Esophagus squamous epithelium (tissue), 5 donors: ENCODE results near the gene EPHA1. TPM values are rescaled to one million over a fixed set of nuclear protein-coding genes. Genes with fewer than 3 reads are reported as not detected.

Experiments
- DNase-seq: peaks from one replicate; lab custom pipeline; 2025; lab: John Stamatoyannopoulos, UW
- H3K27ac ChIP-seq, 4 donors: fragments of 200-600 bp; sonication (generic); one replicate each; pipeline ENCODE4 v1.5.1; 2016 to 2019; ENCODE audit warnings: mild to moderate bottlenecking in 1 of 4
- H3K27me3 ChIP-seq, 4 donors: fragments of 200-600 bp; sonication (generic); 1 replicate in 3 of 4; 2 replicates in 1 of 4; pipeline versions ENCODE4 v1.5.1 to v1.6.0; 2017 to 2021; ENCODE audit warnings: antibody characterized with exemption in 1 of 4
- H3K36me3 ChIP-seq, 3 donors: fragments of 200-600 bp; sonication (generic); one replicate each; pipeline ENCODE4 v1.5.1; 2016 to 2019
- H3K4me1 ChIP-seq, 3 donors: fragments of 200-600 bp; sonication (generic); one replicate each; pipeline ENCODE4 v1.5.1; 2017 to 2019
- H3K4me3 ChIP-seq, 4 donors: fragments of 200-600 bp; sonication (generic); 1 replicate in 3 of 4; 2 replicates in 1 of 4; pipeline ENCODE4 v1.5.1; 2016 to 2019; ENCODE audit warnings: mild to moderate bottlenecking in 2 of 4, moderate library complexity in 1 of 4
- H3K9me3 ChIP-seq, 3 donors: fragments of 200-600 bp; sonication (generic); one replicate each; pipeline ENCODE4 v1.5.1; 2016 to 2019
- POLR2A ChIP-seq, 4 donors: fragments of 450-650 bp; IDR thresholded peaks; one replicate each; pipeline ENCODE4 v1.6.1; 2017; ENCODE audit warnings: antibody characterized with exemption in 4 of 4, mild to moderate bottlenecking in 4 of 4, moderate library complexity in 3 of 4
- WGBS, 2 donors: methylation state at CpG; one replicate each; pipeline ENCODE4 v1.1.5; 2018; 5-methylcytosine and 5-hydroxymethylcytosine counted together
- intact Hi-C: fragments of 100-400 bp; cut with DNase I; formaldehyde crosslinking; loops from one replicate; pipeline ENCODE4 v1.15.0; 2022
- total RNA-seq, 4 donors: library from RNA; depleted of rRNA; stranded (reverse); fragments of >200 nt; gene quantifications; one replicate each; pipeline ENCODE4 v1.1.0, GENCODE V29; 2016
- TF ChIP-seq, protein P1 (sequence below), 6 experiments: fragments of 450-650 bp in 4 of 6; fragments of 200-600 bp in 2 of 6; sonication (generic) in 2 of 6; IDR thresholded peaks; one replicate each; pipeline ENCODE4 v1.5.1; 2016 to 2019; ENCODE audit warnings: antibody characterized with exemption in 6 of 6, mild to moderate bottlenecking in 4 of 6, moderate library complexity in 4 of 6
- donor health status: DM: yes; HTN: yes; CAD: no.

Gene EPHA1
- total RNA-seq, 4 donors from 2014 or later, result 64.5 to 132 (median 77.4) TPM

GRCh38 chr7:143380260-143380645 is 28.4 kb downstream of the EPHA1 start:
- H3K36me3 ChIP-seq, result peaks cover 0 to 14% (median 0%) of the 10 kb centered on the region in 3 donors
- no peaks in the 10 kb centered on the region for H3K9me3 ChIP-seq
- intact Hi-C loops, result no loop called here
- 0% methylated on average over 4 to 24 of the region's 35 CpGs for WGBS, 2 donors
- peak overlapping the region; percentile 93 to 100 (median 100) for H3K27ac ChIP-seq
- H3K4me1 ChIP-seq, result peaks cover 28 to 71% (median 58%) of the 10 kb centered on the region in 3 donors
- no peak for TF ChIP-seq POLR2A (IDR thresholded peaks at IDR 0.05)
- TF ChIP-seq, protein P1, sequence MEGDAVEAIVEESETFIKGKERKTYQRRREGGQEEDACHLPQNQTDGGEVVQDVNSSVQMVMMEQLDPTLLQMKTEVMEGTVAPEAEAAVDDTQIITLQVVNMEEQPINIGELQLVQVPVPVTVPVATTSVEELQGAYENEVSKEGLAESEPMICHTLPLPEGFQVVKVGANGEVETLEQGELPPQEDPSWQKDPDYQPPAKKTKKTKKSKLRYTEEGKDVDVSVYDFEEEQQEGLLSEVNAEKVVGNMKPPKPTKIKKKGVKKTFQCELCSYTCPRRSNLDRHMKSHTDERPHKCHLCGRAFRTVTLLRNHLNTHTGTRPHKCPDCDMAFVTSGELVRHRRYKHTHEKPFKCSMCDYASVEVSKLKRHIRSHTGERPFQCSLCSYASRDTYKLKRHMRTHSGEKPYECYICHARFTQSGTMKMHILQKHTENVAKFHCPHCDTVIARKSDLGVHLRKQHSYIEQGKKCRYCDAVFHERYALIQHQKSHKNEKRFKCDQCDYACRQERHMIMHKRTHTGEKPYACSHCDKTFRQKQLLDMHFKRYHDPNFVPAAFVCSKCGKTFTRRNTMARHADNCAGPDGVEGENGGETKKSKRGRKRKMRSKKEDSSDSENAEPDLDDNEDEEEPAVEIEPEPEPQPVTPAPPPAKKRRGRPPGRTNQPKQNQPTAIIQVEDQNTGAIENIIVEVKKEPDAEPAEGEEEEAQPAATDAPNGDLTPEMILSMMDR (IDR thresholded peaks at IDR 0.05), result peak; percentile 87 to 92 (median 90)
- DNase-seq, result peak; percentile 22
- peak overlapping the region; percentile 98 to 100 (median 98) for H3K4me3 ChIP-seq
- H3K27me3 ChIP-seq, result no peaks in the 10 kb centered on the region

GRCh38 chr7:143379611-143380259 is 28.9 kb downstream of the EPHA1 start:
- 12 to 14% methylated on average over 11 to 13 of the region's 15 CpGs for WGBS, 2 donors
- DNase-seq, result no peak
- intact Hi-C loops, result no loop called here

GRCh38 chr7:143376396-143376795 is 32.3 kb downstream of the EPHA1 start:
- intact Hi-C loops, result no loop called here
- 29 to 39% methylated on average over 2 of the region's 5 CpGs for WGBS, 2 donors
- no peaks in the 10 kb centered on the region for H3K9me3 ChIP-seq
- peaks cover 9 to 54% (median 41%) of the 10 kb centered on the region in 3 donors for H3K4me1 ChIP-seq
- H3K36me3 ChIP-seq, result no peaks in the 10 kb centered on the region
- H3K4me3 ChIP-seq, result no peak overlapping the region
- no peak for DNase-seq
- H3K27ac ChIP-seq, result peak overlapping the region in 1 of 4 donors; percentile 71
- TF ChIP-seq, protein P1 (IDR thresholded peaks at IDR 0.05), result no peak
- TF ChIP-seq POLR2A (IDR thresholded peaks at IDR 0.05), result no peak
- H3K27me3 ChIP-seq, result no peaks in the 10 kb centered on the region

More at GRCh38 chr7:143379611-143380259, 28.9 kb downstream of the EPHA1 start:
- no peaks in the 10 kb centered on the region for H3K27me3 ChIP-seq
- H3K27ac ChIP-seq, result peak overlapping the region; percentile 93 to 100 (median 100)
- no peaks in the 10 kb centered on the region for H3K9me3 ChIP-seq
- TF ChIP-seq POLR2A (IDR thresholded peaks at IDR 0.05), result no peak
- TF ChIP-seq, protein P1 (IDR thresholded peaks at IDR 0.05), result no peak
- H3K36me3 ChIP-seq, result peaks cover 0 to 14% (median 0%) of the 10 kb centered on the region in 3 donors
- peak overlapping the region; percentile 98 to 100 (median 98) for H3K4me3 ChIP-seq
- peaks cover 28 to 71% (median 58%) of the 10 kb centered on the region in 3 donors for H3K4me1 ChIP-seq

GRCh38 chr7:143375298-143376034 is 33.2 kb downstream of the EPHA1 start:
- DNase-seq, result no peak
- WGBS, 2 donors, result 55 to 74% methylated on average over 5 to 7 of the region's 7 CpGs
- H3K27ac ChIP-seq, result peak overlapping the region in 3 of 4 donors; percentile 18 to 75 (median 71)
- intact Hi-C loops, result no loop called here
- H3K4me1 ChIP-seq, result peaks cover 9 to 54% (median 41%) of the 10 kb centered on the region in 3 donors
- no peak overlapping the region for H3K4me3 ChIP-seq
- H3K9me3 ChIP-seq, result no peaks in the 10 kb centered on the region
- H3K27me3 ChIP-seq, result no peaks in the 10 kb centered on the region
- TF ChIP-seq, protein P1 (IDR thresholded peaks at IDR 0.05), result no peak
- TF ChIP-seq POLR2A (IDR thresholded peaks at IDR 0.05), result no peak
- no peaks in the 10 kb centered on the region for H3K36me3 ChIP-seq

DNA sequence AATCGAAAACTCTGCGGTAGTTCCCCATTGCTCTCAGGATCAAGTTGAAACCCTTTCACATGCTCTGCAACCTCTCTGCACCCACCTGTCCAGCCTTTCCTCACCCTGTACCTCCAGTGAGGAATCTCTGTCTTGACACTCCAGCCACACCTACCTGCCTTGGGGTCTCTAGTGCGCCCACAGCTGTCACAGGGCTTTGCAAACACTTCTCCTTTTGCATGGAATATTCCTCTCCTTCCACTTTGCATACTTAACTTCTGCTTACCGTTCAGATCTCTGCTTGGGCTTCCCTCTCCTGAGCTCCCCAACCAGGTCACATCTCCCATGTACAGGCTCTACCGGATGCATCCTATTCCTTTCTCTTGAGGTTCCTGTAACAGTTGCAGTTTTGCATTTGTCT is 34.1 kb downstream of the EPHA1 start:
- no peak for TF ChIP-seq POLR2A (IDR thresholded peaks at IDR 0.05)
- TF ChIP-seq, protein P1 (IDR thresholded peaks at IDR 0.05), result no peak
- Histone ChIP-seq H3K4me1 (peaks cover 5 to 48% (median 37%) of the 10 kb centered on the region in 3 donors), H3K27me3 (no peaks in the 10 kb centered on the region), H3K27ac (peak overlapping the region in 1 of 4 donors; percentile 39), H3K36me3 (no peaks in the 10 kb centered on the region), H3K9me3 (no peaks in the 10 kb centered on the region), H3K4me3 (no peak overlapping the region)
- 68 to 86% methylated on average over 5 of the region's 5 CpGs for WGBS, 2 donors
- intact Hi-C loops, result no loop called here
- no peak for DNase-seq
